Measurements from ENCODE around the gene ACD.

Gene ACD

DNA sequence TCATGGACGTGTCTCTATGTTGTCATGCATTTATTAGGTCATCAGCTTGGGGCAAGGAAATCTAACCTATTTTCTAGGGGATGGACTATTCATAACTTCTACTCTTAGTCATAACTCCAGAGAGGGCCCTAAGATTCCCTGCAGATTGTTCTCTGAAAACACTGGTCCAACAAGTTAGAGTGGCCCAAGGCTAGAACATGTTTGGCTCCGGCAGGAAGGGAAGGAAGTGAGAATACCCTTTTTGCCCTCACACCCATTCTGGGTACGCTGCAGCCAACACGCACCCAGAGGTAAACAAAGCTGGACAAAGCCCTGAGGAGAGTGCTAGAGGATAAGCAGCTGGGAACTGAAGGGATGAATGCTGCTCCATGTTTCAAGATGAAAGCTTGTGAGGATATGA is 16.5 kb upstream of the ACD start:
- TF ChIP-seq, protein P1, sequence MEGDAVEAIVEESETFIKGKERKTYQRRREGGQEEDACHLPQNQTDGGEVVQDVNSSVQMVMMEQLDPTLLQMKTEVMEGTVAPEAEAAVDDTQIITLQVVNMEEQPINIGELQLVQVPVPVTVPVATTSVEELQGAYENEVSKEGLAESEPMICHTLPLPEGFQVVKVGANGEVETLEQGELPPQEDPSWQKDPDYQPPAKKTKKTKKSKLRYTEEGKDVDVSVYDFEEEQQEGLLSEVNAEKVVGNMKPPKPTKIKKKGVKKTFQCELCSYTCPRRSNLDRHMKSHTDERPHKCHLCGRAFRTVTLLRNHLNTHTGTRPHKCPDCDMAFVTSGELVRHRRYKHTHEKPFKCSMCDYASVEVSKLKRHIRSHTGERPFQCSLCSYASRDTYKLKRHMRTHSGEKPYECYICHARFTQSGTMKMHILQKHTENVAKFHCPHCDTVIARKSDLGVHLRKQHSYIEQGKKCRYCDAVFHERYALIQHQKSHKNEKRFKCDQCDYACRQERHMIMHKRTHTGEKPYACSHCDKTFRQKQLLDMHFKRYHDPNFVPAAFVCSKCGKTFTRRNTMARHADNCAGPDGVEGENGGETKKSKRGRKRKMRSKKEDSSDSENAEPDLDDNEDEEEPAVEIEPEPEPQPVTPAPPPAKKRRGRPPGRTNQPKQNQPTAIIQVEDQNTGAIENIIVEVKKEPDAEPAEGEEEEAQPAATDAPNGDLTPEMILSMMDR (IDR thresholded peaks at IDR 0.05; ENCODE audit: insufficient read depth, low read depth, low read length, missing control alignments), result no peak
- DNase-seq (ENCODE audit: low read depth), result no peak
- H3K4me3 ChIP-seq (ENCODE audit: low read depth, low read length), result no peak overlapping the region

DNA sequence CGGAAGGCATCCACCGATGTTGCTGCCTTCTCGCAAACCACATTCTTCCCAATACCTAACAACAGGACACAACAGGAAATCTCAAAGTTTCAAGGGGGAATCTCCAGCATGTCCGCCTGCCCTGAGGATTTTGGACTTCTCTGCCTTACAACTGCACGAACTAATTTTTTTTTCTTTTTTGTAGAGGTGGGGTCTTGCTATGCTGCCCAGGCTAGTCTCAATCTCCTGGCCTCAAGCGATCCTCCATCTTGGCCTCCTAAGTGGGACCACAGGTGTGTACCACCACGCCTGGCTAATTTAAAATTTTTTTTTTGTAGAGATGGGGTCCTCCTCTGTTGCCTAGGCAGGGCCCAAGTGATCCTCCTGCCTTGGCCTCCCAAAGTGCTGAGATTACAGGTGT is 15.9 kb upstream of the ACD start:
- DNase-seq (ENCODE audit: low read depth), result no peak
- no peak overlapping the region for H3K4me3 ChIP-seq (ENCODE audit: low read depth, low read length)
- TF ChIP-seq, protein P1 (IDR thresholded peaks at IDR 0.05; ENCODE audit: insufficient read depth, low read depth, low read length, missing control alignments), result no peak

DNA sequence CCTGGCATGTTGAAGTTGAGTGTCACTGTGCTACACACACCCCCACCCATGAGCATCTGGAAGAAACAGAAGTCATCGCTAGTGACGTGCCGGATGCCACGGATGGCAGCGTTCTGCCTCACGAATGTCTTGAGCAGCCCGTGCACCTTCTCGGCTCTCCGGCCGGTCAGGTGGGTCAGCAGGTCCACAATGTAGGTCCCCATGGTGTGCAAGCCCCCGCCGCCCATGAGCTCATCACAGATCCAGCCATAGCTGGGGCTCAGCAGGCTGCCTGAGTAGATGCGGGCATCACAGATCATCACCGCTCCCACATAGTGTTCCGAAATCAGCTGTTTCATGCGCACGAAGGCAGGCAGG is 15.5 kb upstream of the ACD start:
- TF ChIP-seq, protein P1 (IDR thresholded peaks at IDR 0.05; ENCODE audit: insufficient read depth, low read depth, low read length, missing control alignments), result no peak
- H3K4me3 ChIP-seq (ENCODE audit: low read depth, low read length), result no peak overlapping the region

DNA sequence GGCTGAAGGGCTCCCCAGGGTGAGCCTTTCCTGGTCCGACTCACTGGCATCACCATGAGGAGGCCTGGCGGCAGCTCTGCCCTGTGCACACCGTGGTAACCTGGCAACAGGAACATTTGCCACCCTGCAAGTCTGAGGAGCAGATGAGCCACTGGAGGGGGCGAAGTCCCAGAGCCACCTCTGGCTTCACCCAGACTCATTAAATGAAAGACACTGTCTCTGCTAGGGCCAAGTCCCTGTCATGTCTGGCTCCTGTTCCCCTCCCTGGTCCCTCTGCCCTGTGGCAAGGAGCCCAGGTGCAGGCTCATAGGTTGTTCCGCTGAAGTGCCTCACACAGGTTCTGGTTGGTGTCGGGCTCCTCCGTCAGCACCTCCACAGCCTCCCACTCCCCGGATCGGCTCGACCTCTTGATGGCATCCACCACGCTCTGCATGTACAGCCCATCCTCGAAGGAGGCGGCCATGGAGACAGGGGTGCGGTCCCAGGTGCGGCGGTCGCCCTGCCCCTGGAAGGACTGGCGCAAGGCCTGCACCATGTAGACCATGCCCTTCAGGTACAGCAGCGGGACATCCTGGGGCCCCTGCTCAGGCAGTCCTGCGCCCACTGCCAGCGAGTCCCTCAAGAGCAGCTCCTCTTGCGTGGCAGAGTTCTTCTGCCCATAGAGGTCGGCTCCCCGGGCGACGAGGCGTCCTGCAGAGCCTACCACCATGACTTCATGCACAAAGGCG is 15.0 kb upstream of the ACD start:
- DNase-seq (ENCODE audit: low read depth), result no peak

More for the DNA sequence above, 15.5 kb upstream of the ACD start:
- DNase-seq (ENCODE audit: low read depth), result no peak

DNA sequence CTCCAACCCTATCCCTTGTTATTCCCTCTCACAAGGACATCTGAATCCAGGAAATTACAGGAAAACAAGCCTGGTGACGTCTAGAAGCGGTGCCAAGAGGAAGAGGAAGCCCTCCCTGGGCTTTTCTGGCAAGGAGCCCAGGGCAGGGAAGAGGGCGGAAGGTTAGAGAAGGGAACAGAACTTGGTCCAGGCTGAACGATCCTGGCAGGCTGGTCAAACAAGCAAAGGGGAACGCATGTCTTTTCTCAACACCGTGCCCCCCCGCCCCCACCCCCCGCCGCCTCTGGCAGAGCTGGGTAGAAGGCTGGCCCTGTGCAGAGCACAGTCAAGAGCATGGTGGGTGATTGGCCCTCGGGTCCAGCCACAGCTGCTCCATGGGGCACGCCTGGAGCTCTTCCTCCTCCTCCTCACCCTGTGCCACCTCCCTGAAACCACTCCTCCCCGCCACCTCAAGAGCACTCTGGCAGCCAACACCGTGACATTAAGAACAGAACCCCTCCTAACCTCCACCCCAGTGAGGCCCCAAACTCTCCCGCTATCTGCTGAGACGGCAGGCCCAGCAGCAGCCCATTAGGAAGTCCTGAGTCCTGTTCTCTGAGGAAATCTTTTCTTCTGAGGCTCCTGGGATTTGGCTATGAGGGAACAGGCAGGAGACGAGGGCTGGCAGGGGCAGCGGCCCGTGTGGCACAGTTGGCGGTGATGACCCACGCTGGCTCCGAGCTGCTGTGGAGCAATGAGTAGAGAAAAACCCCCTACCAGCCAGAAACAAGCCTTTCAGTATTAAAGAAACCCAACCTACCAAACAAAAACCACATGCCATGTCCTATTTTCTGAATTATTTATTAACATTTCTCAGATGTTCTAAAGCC is 13.9 kb upstream of the ACD start:
- H3K4me3 ChIP-seq (ENCODE audit: low read depth, low read length), result no peak overlapping the region
- no peak for DNase-seq (ENCODE audit: low read depth)
- TF ChIP-seq, protein P1 (IDR thresholded peaks at IDR 0.05; ENCODE audit: insufficient read depth, low read depth, low read length, missing control alignments), result no peak

More for the DNA sequence above, 15.0 kb upstream of the ACD start:
- no peak overlapping the region for H3K4me3 ChIP-seq (ENCODE audit: low read depth, low read length)
- TF ChIP-seq, protein P1 (IDR thresholded peaks at IDR 0.05; ENCODE audit: insufficient read depth, low read depth, low read length, missing control alignments), result no peak

DNA sequence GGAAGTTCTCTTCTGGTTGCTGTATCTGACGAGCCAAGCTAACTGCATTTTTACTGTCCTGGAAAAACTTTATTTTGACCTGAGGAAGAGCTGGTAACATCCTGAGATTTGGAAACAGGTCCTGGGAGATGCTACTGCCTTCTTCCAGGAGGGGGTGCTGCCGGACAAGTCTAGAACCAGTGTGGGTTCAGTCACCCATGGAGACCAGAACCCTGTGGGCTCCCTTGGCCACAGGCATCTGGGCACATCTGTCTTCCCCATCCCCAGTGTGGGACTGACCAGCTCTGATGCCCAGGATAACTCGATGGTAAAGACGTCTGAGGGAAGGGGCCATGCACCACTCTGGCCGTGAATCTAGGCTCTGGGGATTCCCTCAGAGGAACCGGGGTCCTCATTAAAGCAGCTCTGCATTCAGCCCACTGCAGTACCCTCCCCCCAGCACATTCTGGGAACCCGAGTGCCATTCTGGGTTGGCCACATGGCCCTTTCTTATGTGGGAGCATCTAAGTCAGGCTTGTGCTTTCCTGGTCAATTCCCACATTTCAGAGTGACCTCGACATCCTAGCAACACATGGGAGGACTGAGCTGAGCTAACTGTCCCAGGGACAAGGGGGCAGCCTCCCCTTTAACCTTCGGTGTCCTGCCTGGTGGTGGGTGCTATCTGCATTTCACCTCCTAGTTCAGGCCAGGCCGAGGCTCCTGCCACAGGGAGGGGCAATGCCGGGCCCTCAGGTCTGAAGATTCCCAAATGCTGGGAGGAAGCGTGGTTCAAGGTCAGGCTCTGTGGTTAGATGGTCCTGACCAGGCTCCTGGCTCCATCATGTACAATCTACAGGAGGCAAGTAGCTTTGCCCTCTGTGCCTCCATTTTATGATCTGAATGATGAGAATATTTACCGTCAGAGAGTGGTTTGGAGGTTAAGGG is 12.9 kb upstream of the ACD start:
- TF ChIP-seq, protein P1 (IDR thresholded peaks at IDR 0.05; ENCODE audit: insufficient read depth, low read depth, low read length, missing control alignments), result peak; percentile 86
- peak; percentile 80 for DNase-seq (ENCODE audit: low read depth)
- no peak overlapping the region for H3K4me3 ChIP-seq (ENCODE audit: low read depth, low read length)

All from GM12865 (cell line).